COLO668 (cell line): Measurements from ENCODE around the gene TRIM46.
"Not testable (repeated sequence)": the region's sequence is repeated elsewhere in the genome, so short reads cannot be mapped to it uniquely, and the experiment has no call there.

Experiments
- DNase-seq: peaks from one replicate; lab custom pipeline; 2025; ENCODE audit not compliant: unreplicated experiment; lab: John Stamatoyannopoulos, UW

The TRIM46 gene

GRCh38 chr1:155226188-155226909 lies 52.7 kb downstream of the TRIM46 start:
- DNase-seq: peak; percentile 73

- DNase-seq: peak; percentile 81
Observed at GRCh38 chr1:155226910-155227260, 53.2 kb downstream of the TRIM46 start.

GRCh38 chr1:155227261-155228095 lies 53.8 kb downstream of the TRIM46 start:
- DNase-seq: peak; percentile 99

- DNase-seq: no peak
Observed at GRCh38 chr1:155228096-155228427, 54.4 kb downstream of the TRIM46 start.

- not testable (repeated sequence) for DNase-seq
Observed at GRCh38 chr1:155231302-155231701, 57.7 kb downstream of the TRIM46 start.

- DNase-seq: not testable (repeated sequence)
Observed at GRCh38 chr1:155232001-155232978, 58.6 kb downstream of the TRIM46 start.

GRCh38 chr1:155233502-155233901 lies 59.9 kb downstream of the TRIM46 start:
- DNase-seq: not testable (repeated sequence)
